Adrenal gland (tissue), 5 donors: ENCODE measurements around the gene PALB2.

Source experiments
- CTCF ChIP-seq, 6 experiments: fragments of 450-650 bp in 4 of 6; fragments of 200-600 bp in 2 of 6; sonication (generic) in 1 of 6; IDR thresholded peaks; 1 replicate in 5 of 6; 2 replicates in 1 of 6; pipeline versions ENCODE4 v1.5.1 to v1.8.0; 2016 to 2021; ENCODE audit warnings: antibody characterized with exemption in 6 of 6, mild to moderate bottlenecking in 2 of 6, moderate library complexity in 1 of 6
- POLR2A ChIP-seq, 2 donors: fragments of 450-650 bp; IDR thresholded peaks; one replicate each; pipeline ENCODE4 v1.6.1; 2017; ENCODE audit warnings: antibody characterized with exemption in 2 of 2, mild to moderate bottlenecking in 2 of 2, moderate library complexity in 1 of 2
- donor health status: DM: no; HTN: no; CAD: no.

DNA sequence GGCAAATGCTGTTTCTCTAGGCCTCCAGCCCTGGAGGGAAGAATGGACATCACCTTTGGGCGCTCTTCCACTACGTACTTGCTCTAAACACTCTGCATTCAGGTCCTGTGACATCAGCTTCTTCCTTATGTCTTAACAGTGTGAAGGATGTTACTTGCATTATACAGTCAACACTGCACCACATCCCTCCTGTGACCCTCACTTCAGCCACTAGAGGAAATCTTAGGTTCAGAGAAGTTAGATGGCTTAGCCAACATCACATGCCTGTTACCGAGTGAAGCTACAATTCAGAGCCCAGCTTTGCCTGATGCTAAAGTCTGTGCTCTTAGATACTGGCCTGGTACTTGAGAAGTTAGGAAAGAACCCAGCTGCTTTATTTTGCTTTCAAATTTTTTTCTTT is 65.3 kb downstream of the PALB2 start:
- TF ChIP-seq POLR2A (IDR thresholded peaks at IDR 0.05) (no peak), CTCF (IDR thresholded peaks at IDR 0.05) (no peak)
